Coronary artery (tissue), 2 donors: ENCODE results near the gene ATP1B2.

ENCODE experiments used
- DNase-seq: peaks from one replicate; pipeline ENCODE4 v3.0.0-alpha.2; 2017; ENCODE audit warnings: low spot score
- H3K27ac ChIP-seq, 2 donors: fragments of 200-600 bp; sonication (generic); one replicate each; pipeline ENCODE4 v1.5.1; 2016 to 2019
- H3K4me3 ChIP-seq: fragments of 200-600 bp; sonication (generic); 2 replicates; pipeline ENCODE4 v1.5.1; 2016; ENCODE audit warnings: mild to moderate bottlenecking, moderate library complexity
- CTCF ChIP-seq: fragments of 200-600 bp; sonication (generic); IDR thresholded peaks from one replicate; pipeline ENCODE4 v1.5.1; 2019; ENCODE audit warnings: antibody characterized with exemption

Gene ATP1B2

GRCh38 chr17:7626956-7627249 is 23.8 kb upstream of the ATP1B2 start:
- no peak for TF ChIP-seq CTCF
- Histone ChIP-seq H3K4me3 (peak overlapping the region; percentile 80), H3K27ac (peak overlapping the region; percentile 68 to 77)
- no peak for DNase-seq

- DNase-seq, result peak; percentile 97
- TF ChIP-seq CTCF, result no peak
- H3K4me3 ChIP-seq, result peak within 1 kb of the TSS; percentile 80
- peak within 1 kb of the TSS; percentile 68 to 77 for H3K27ac ChIP-seq
These were observed 23.2 kb upstream of the ATP1B2 start, which contains the start of gene SAT2 for GRCh38 chr17:7627250-7628121. TSS of gene SAT2 (minus strand) at chr17:7627821. CDS start at chr17:7627635, 186 bp downstream.

- Histone ChIP-seq H3K27ac (no peak within 1 kb of the TSS), H3K4me3 (no peak within 1 kb of the TSS)
- DNase-seq, result no peak
- TF ChIP-seq CTCF, result no peak
These were observed 20.7 kb upstream of the ATP1B2 start, which contains the start of gene SHBG for GRCh38 chr17:7629939-7630571. TSS of gene SHBG (plus strand) at chr17:7630135. CDS start at chr17:7630173, 38 bp downstream.

- H3K27ac ChIP-seq, result no peak overlapping the region
- no peak for DNase-seq
- no peak overlapping the region for H3K4me3 ChIP-seq
- no peak for TF ChIP-seq CTCF
These were observed 19.0 kb upstream of the ATP1B2 start for GRCh38 chr17:7631398-7632380.

- no peak for DNase-seq
- no peak overlapping the region for H3K27ac ChIP-seq
These were observed 18.2 kb upstream of the ATP1B2 start for GRCh38 chr17:7632492-7632894.

GRCh38 chr17:7633093-7633492 is 17.6 kb upstream of the ATP1B2 start:
- no peak for DNase-seq
- Histone ChIP-seq H3K4me3 (no peak overlapping the region), H3K27ac (no peak overlapping the region)
- no peak for TF ChIP-seq CTCF

More at GRCh38 chr17:7632492-7632894, 18.2 kb upstream of the ATP1B2 start:
- peak; percentile 17 for TF ChIP-seq CTCF
- H3K4me3 ChIP-seq, result no peak overlapping the region
